Esophagus squamous epithelium (tissue), 4 donors: ENCODE data around the gene P3H2.

ENCODE experiments used
- CTCF ChIP-seq, 6 experiments: fragments of 450-650 bp in 4 of 6; fragments of 200-600 bp in 2 of 6; sonication (generic) in 2 of 6; IDR thresholded peaks; one replicate each; pipeline ENCODE4 v1.5.1; 2016 to 2019; ENCODE audit warnings: antibody characterized with exemption in 6 of 6, mild to moderate bottlenecking in 4 of 6, moderate library complexity in 4 of 6
- POLR2A ChIP-seq, 4 donors: fragments of 450-650 bp; IDR thresholded peaks; one replicate each; pipeline ENCODE4 v1.6.1; 2017; ENCODE audit warnings: antibody characterized with exemption in 4 of 4, mild to moderate bottlenecking in 4 of 4, moderate library complexity in 3 of 4

- TF ChIP-seq CTCF (IDR thresholded peaks at IDR 0.05) = no peak
- no peak for TF ChIP-seq POLR2A (IDR thresholded peaks at IDR 0.05)
Measured at GRCh38 chr3:190013943-190014924, 106.5 kb downstream of the P3H2 start.
